ENCODE results near the gene BOLL.
"Not testable (repeated sequence)": the region's sequence is repeated elsewhere in the genome, so short reads cannot be mapped to it uniquely, and the experiment has no call there.

BOLL gene

DNA sequence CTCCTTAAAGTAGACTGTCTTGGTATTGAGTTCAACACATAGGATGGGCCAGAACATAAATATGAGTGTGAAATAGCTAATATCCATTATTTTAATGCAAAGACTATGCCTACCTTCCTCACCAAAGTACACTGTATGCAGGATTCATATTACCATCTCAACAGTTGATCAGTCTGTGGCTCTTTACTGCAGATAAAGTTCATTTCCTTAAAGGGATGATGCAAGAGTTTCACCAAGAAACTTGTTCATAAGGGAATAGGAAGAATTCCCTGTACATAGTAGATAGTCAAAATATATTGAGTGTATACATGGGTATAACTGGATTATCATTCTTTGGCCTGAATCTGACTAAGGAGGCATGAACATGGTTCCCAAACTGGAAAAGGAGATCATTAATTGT lies 44.9 kb downstream of the BOLL start:
- Histone ChIP-seq H3K4me1 (no peaks in the 10 kb centered on the region), H3K27me3 (no peaks in the 10 kb centered on the region), H3K36me3 (no peaks in the 10 kb centered on the region), H3K4me3 (ENCODE audit: low read depth, low read length) (no peak overlapping the region), H3K9me3 (no peaks in the 10 kb centered on the region)
- DNase-seq = no peak
- TF ChIP-seq, protein P1, sequence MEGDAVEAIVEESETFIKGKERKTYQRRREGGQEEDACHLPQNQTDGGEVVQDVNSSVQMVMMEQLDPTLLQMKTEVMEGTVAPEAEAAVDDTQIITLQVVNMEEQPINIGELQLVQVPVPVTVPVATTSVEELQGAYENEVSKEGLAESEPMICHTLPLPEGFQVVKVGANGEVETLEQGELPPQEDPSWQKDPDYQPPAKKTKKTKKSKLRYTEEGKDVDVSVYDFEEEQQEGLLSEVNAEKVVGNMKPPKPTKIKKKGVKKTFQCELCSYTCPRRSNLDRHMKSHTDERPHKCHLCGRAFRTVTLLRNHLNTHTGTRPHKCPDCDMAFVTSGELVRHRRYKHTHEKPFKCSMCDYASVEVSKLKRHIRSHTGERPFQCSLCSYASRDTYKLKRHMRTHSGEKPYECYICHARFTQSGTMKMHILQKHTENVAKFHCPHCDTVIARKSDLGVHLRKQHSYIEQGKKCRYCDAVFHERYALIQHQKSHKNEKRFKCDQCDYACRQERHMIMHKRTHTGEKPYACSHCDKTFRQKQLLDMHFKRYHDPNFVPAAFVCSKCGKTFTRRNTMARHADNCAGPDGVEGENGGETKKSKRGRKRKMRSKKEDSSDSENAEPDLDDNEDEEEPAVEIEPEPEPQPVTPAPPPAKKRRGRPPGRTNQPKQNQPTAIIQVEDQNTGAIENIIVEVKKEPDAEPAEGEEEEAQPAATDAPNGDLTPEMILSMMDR (IDR thresholded peaks at IDR 0.05; ENCODE audit: low read depth, low read length) = no peak

DNA sequence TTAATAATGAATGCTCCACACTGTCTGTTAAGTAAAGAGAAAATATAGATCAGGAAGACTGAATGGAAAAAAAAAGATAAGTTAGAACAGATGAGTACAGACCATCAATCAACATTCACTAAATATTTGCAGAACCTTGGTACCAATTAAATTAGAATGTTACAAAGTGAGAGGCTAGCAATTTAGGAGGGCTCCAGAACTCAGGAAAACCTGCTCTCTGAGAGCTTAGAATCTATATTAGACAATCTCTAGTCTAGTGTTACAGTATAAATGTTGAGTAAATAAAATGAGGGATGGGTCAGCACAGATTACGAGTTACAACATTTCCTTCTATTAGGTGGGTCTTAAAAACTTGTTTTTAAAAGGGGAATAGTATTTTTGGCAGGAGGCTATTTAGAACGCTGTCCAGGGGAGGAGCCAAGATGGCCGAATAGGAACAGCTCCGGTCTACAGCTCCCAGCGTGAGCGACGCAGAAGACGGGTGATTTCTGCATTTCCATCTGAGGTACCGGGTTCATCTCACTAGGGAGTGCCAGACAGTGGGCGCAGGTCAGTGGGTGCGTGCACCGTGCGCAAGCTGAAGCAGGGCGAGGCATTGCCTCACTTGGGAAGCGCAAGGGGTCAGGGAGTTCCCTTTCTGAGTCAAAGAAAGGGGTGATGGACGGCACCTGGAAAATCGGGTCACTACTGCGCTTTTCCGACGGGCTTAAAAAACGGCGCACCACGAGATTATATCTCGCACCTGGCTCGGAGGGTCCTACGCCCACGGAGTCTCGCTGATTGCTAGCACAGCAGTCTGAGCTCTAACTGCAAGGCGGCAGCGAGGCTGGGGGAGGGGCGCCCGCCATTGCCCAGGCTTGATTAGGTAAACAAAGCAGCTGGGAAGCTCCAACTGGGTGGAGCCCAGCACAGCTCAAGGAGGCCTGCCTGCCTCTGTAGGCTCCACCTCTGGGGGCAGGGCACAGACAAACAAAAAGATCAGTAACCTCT lies 56.3 kb downstream of the BOLL start:
- not testable (repeated sequence) for H3K27me3 ChIP-seq, H3K4me1 ChIP-seq, H3K36me3 ChIP-seq, H3K9me3 ChIP-seq
- peak overlapping the region; percentile 55 for H3K4me3 ChIP-seq (ENCODE audit: low read depth, low read length)
- peak; percentile 53 for DNase-seq

DNA sequence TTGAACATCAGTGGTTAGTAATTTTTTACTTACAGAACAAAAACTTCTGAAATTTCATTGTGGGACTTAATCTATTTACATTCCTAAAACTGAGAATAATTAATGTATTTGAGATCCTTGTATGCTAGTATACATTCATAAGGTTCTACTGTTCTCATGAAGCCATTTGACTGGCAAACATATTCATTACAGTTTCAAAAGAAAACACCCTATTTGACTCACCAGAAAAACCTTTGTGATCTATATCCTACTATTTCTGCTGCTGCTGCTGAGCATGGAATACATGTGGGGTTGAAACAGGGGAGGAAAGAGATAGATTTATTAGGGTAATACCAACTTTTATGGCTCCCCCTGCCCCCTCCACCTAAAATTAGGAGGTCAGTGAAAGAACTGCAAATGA lies 58.1 kb downstream of the BOLL start:
- Histone ChIP-seq H3K9me3 (no peaks in the 10 kb centered on the region), H3K27me3 (no peaks in the 10 kb centered on the region), H3K4me1 (no peaks in the 10 kb centered on the region), H3K4me3 (ENCODE audit: low read depth, low read length) (no peak overlapping the region), H3K36me3 (no peaks in the 10 kb centered on the region)
- DNase-seq = no peak
- TF ChIP-seq, protein P1 (IDR thresholded peaks at IDR 0.05; ENCODE audit: low read depth, low read length) = no peak

DNA sequence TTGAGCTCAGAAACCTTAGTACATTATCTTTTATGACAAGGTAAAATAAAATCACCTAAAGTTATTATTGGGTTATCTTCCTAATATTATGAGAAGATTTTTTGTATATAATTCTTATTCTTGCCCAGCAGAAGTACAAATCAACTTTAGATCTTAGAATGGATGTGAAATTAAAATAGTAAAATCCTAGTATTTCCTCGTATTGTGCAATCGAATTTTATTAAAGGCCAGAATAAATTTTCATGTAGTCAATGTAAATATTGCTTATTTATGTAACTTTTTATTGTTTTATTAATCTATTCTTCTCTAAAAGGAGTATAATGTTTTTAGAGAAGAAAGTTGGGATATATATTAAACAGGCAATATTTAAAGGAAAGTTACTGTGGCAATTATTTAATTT lies 67.3 kb downstream of the BOLL start:
- no peaks in the 10 kb centered on the region for H3K4me1 ChIP-seq
- H3K27me3 ChIP-seq = no peaks in the 10 kb centered on the region
- no peaks in the 10 kb centered on the region for H3K9me3 ChIP-seq
- no peak overlapping the region for H3K4me3 ChIP-seq (ENCODE audit: low read depth, low read length)
- DNase-seq = no peak
- H3K36me3 ChIP-seq = no peaks in the 10 kb centered on the region
- TF ChIP-seq, protein P1 (IDR thresholded peaks at IDR 0.05; ENCODE audit: low read depth, low read length) = no peak

DNA sequence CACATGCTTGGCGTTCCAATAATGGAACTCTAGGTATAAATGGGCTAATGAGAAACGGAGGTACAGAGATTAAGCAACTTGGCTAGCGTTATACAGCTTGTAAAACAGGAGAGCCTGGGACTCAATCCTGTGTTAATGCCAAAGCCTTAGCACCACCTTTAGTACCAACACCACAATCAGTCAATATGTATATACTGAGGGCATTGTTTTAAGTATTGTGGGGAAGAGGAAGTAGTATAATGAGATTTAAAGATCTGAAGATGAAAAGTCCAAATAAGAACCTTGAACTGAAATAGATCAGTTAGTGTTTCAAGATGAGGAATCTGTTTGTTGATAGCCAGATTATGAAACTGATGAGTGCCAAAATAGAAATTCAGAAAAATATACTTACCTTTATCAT lies 71.8 kb downstream of the BOLL start:
- no peaks in the 10 kb centered on the region for H3K4me1 ChIP-seq
- DNase-seq = no peak
- peaks cover 21% of the 10 kb centered on the region for H3K36me3 ChIP-seq
- no peaks in the 10 kb centered on the region for H3K9me3 ChIP-seq
- H3K4me3 ChIP-seq (ENCODE audit: low read depth, low read length) = no peak overlapping the region
- TF ChIP-seq, protein P1 (IDR thresholded peaks at IDR 0.05; ENCODE audit: low read depth, low read length) = no peak
- H3K27me3 ChIP-seq = no peaks in the 10 kb centered on the region

DNA sequence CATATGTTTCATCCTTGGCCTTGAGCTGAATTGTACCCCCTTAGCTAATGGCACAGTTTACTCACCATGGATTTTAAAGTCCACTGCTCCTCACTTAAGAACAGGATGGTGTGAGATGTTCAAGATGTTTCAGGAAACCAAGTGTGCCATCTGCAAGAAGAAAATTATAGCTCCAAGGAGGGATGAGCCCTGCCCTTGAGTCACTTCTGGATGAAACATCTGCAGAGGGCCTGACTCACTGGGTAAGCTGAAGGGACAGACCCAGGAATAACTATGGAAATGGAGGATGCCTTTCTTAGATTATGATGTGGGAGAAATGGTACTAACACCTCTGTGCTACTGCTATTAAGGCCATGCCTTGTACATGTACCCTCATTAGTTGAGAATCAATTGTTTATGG lies 73.5 kb downstream of the BOLL start:
- H3K4me3 ChIP-seq (ENCODE audit: low read depth, low read length) = no peak overlapping the region
- H3K27me3 ChIP-seq = no peaks in the 10 kb centered on the region
- no peak for DNase-seq
- TF ChIP-seq, protein P1 (IDR thresholded peaks at IDR 0.05; ENCODE audit: low read depth, low read length) = no peak
- no peaks in the 10 kb centered on the region for H3K9me3 ChIP-seq
- H3K36me3 ChIP-seq = peaks cover 21% of the 10 kb centered on the region
- H3K4me1 ChIP-seq = no peaks in the 10 kb centered on the region
